HepG2 (cell line): ENCODE measurements around the gene VPS18. TPM values are rescaled to one million over a fixed set of nuclear protein-coding genes. Genes with fewer than 3 reads are reported as not detected.

Source experiments
- ELF4 ChIP-seq: sonication (generic); formaldehyde crosslinking; IDR thresholded peaks from 2 replicates; pipeline ENCODE4 v1.5.0; 2020; ENCODE audit warnings: missing genetic modification reagents, mild to moderate bottlenecking, moderate library complexity, borderline replicate concordance
- FOSL2 ChIP-seq: sonication (generic); formaldehyde crosslinking; IDR thresholded peaks from 2 replicates; pipeline ENCODE4 v1.4.0; 2020; ENCODE audit warnings: missing genetic modification reagents
- FOXP1 ChIP-seq, 2 experiments: fragments of 450-650 bp in 1 of 2; IDR thresholded peaks; 2 replicates each; pipeline ENCODE4 v1.6.1; 2017 to 2018; ENCODE audit warnings: antibody characterized with exemption in 1 of 2
- IRX3 ChIP-seq: sonication (generic); formaldehyde crosslinking; IDR thresholded peaks from 2 replicates; pipeline ENCODE4 v1.8.1; 2023; ENCODE audit warnings: mild to moderate bottlenecking, low read depth, missing genetic modification reagents, borderline replicate concordance
- KLF16 ChIP-seq, 2 experiments: sonication (generic) in 1 of 2; formaldehyde crosslinking in 1 of 2; IDR thresholded peaks; 2 replicates each; pipeline versions ENCODE4 v1.6.1 to v1.8.0; 2016 to 2023; ENCODE audit warnings: missing genetic modification reagents in 2 of 2, missing compliant biosample characterization in 1 of 2
- NBN ChIP-seq: fragments of 450-650 bp; conservative IDR thresholded peaks from 2 replicates; pipeline ENCODE4 v1.6.1; 2017
- NCOA1 ChIP-seq: sonication (generic); formaldehyde crosslinking; IDR thresholded peaks from 2 replicates; pipeline ENCODE4 v1.9.0; 2021; ENCODE audit warnings: missing genetic modification reagents
- U2AF2 ChIP-seq: fragments of 200-400 bp; formaldehyde crosslinking; IDR thresholded peaks from 2 replicates; pipeline ENCODE4 v1.6.1; 2017; ENCODE audit warnings: low read depth, mild to moderate bottlenecking, low read length
- ZFP90 ChIP-seq: sonication (generic); formaldehyde crosslinking; IDR thresholded peaks from 2 replicates; pipeline ENCODE4 v1.8.0; 2022; ENCODE audit warnings: missing genetic modification reagents, mild to moderate bottlenecking, inconsistent platforms, borderline replicate concordance
- ZNF563 ChIP-seq: sonication (generic); formaldehyde crosslinking; IDR thresholded peaks from 2 replicates; pipeline ENCODE4 v1.8.0; 2022; ENCODE audit warnings: mild to moderate bottlenecking, moderate library complexity, missing genetic modification reagents
- ZNF589 ChIP-seq: sonication (generic); formaldehyde crosslinking; conservative IDR thresholded peaks from 2 replicates; pipeline ENCODE4 v1.8.0; 2022; ENCODE audit warnings: mild to moderate bottlenecking, moderate library complexity, missing genetic modification reagents
- ZNF616 ChIP-seq: sonication (generic); formaldehyde crosslinking; IDR thresholded peaks from 2 replicates; pipeline ENCODE4 v1.5.0; 2020; ENCODE audit warnings: low read depth, mild to moderate bottlenecking, missing genetic modification reagents
- ZNF790 ChIP-seq: sonication (generic); formaldehyde crosslinking; IDR thresholded peaks from 2 replicates; pipeline ENCODE4 v1.8.0; 2022; ENCODE audit warnings: missing genetic modification reagents, mild to moderate bottlenecking, borderline replicate concordance
- ZSCAN12 ChIP-seq: sonication (generic); formaldehyde crosslinking; IDR thresholded peaks from 2 replicates; pipeline ENCODE4 v1.9.0; 2021; ENCODE audit warnings: mild to moderate bottlenecking, missing genetic modification reagents
- polyA plus RNA-seq, 8 experiments: library from polyadenylated mRNA; depleted of rRNA in 3 of 8; stranded (reverse) in 7 of 8; unstranded in 1 of 8; fragments of >200 nt; fragmentation: Illumina TruSeq in 4 of 8; extraction: Trizol in 4 of 8; gene quantifications; 2 replicates each; pipeline versions ENCODE4 v1.2.1 to v1.2.3, GENCODE V29; 2011 to 2016; ENCODE audit warnings: low read depth in 4 of 8, missing spikeins in 1 of 8, mixed read lengths in 1 of 8; ENCODE audit not compliant: insufficient read depth in 1 of 8
- total RNA-seq, 5 experiments: library from RNA; depleted of rRNA; stranded (reverse); fragments of >200 nt; fragmentation: Illumina TruSeq; extraction: Trizol; gene quantifications; 2 replicates each; pipeline ENCODE4 v1.2.3, GENCODE V29; 2016; ENCODE audit warnings: low read depth in 1 of 5
- TF ChIP-seq, protein P1 (sequence below): IDR thresholded peaks from 2 replicates; pipeline ENCODE4 v1.6.1; 2016
- TF ChIP-seq, protein P2 (sequence below): conservative IDR thresholded peaks from 2 replicates; pipeline ENCODE4 v1.6.1; 2018; ENCODE audit warnings: missing genetic modification reagents
- TF ChIP-seq, protein P3 (sequence below): IDR thresholded peaks from 2 replicates; pipeline ENCODE4 v1.6.1; 2018; ENCODE audit warnings: missing genetic modification reagents
- TF ChIP-seq, protein P4 (sequence below): IDR thresholded peaks from 2 replicates; pipeline ENCODE4 v1.6.1; 2012; ENCODE audit warnings: low read length, improper control_type of control experiment
- TF ChIP-seq, protein P5 (sequence below): sonication (generic); formaldehyde crosslinking; IDR thresholded peaks from 2 replicates; pipeline ENCODE4 v1.8.0; 2022; ENCODE audit warnings: mild to moderate bottlenecking, missing genetic modification reagents, moderate library complexity

VPS18 gene
- total and polyA plus RNA-seq, 2 of the 13 experiments (the other 11 are each of a cell fraction or from before 2014, with no cell fraction given) = 5.8 to 17.0 TPM

DNA sequence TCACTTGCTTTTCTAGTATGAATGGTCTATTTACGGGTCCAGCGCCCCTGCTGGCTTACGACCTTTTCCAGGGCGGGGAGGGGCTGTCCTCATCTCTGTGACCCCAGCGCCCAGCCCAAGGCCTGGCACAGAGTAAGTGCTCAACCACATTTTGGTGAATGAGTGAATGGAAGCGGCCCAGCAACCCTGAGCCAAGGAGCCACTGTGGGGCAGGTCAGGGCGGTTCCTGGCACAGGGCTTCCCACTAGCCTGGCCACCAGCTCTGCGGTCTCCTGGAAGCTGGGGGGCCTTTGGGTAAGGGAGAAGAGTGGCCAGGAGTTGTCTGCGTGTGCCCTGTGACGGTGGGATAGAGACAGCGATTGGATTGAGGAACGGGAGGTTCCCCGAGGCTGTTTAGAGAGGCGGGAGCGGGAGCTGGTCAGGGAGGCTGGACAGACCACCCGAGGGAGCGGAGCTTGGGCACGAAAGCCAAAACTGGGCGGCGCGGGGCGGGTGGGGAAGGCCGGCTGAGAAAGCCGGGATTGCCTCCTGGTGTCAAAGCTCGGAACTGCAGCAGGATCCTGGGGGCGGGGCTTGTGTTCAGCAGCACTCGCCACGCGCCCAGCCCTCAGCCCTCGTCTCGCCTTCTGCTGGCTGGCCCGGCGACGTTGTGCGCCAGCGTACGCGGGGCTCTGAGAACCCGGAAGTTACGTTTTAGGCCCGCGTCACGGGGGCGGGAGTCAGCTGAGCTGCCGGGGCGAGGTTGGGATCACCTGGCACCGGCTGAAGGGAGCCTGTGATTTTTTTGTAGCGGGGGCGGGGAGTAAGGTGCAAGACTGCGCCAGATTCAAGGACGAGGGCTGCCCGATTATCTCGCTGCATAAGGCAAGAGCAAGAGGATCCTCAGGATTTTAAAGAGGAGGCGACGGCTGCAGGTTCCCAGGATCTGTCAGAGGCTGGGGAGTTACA is at the start of gene VPS18 (continued):
- TF ChIP-seq, protein P1, sequence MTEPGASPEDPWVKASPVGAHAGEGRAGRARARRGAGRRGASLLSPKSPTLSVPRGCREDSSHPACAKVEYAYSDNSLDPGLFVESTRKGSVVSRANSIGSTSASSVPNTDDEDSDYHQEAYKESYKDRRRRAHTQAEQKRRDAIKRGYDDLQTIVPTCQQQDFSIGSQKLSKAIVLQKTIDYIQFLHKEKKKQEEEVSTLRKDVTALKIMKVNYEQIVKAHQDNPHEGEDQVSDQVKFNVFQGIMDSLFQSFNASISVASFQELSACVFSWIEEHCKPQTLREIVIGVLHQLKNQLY (CRISPR knock-in tag) = no peak
- TF ChIP-seq ZNF616 (CRISPR knock-in tag) = 0 out of 2 replicates have a peak, but pooled peaks have one; percentile 50
- TF ChIP-seq U2AF2 = no peak
- TF ChIP-seq ELF4 = peak; percentile 38; the same call in 1 of the 2 replicates
- TF ChIP-seq FOXP1 (IDR thresholded peaks at IDR 0.05) = no peak
- no peak for TF ChIP-seq FOXP1 (CRISPR knock-in tag; IDR thresholded peaks at IDR 0.05)
- TF ChIP-seq, protein P2, sequence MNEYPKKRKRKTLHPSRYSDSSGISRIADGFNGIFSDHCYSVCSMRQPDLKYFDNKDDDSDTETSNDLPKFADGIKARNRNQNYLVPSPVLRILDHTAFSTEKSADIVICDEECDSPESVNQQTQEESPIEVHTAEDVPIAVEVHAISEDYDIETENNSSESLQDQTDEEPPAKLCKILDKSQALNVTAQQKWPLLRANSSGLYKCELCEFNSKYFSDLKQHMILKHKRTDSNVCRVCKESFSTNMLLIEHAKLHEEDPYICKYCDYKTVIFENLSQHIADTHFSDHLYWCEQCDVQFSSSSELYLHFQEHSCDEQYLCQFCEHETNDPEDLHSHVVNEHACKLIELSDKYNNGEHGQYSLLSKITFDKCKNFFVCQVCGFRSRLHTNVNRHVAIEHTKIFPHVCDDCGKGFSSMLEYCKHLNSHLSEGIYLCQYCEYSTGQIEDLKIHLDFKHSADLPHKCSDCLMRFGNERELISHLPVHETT = no peak
- TF ChIP-seq, protein P3, sequence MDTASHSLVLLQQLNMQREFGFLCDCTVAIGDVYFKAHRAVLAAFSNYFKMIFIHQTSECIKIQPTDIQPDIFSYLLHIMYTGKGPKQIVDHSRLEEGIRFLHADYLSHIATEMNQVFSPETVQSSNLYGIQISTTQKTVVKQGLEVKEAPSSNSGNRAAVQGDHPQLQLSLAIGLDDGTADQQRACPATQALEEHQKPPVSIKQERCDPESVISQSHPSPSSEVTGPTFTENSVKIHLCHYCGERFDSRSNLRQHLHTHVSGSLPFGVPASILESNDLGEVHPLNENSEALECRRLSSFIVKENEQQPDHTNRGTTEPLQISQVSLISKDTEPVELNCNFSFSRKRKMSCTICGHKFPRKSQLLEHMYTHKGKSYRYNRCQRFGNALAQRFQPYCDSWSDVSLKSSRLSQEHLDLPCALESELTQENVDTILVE (CRISPR knock-in tag) = no peak
- TF ChIP-seq ZNF790 (CRISPR knock-in tag) = no peak
- peak in 1 of 2 experiments; percentile 51; a peak in 1 of 4 replicates for TF ChIP-seq KLF16 (CRISPR knock-in tag; IDR thresholded peaks at IDR 0.05)
- TF ChIP-seq NCOA1 (CRISPR knock-in tag) = 0 out of 2 replicates have a peak, but pooled peaks have one; percentile 39
- TF ChIP-seq, protein P4, sequence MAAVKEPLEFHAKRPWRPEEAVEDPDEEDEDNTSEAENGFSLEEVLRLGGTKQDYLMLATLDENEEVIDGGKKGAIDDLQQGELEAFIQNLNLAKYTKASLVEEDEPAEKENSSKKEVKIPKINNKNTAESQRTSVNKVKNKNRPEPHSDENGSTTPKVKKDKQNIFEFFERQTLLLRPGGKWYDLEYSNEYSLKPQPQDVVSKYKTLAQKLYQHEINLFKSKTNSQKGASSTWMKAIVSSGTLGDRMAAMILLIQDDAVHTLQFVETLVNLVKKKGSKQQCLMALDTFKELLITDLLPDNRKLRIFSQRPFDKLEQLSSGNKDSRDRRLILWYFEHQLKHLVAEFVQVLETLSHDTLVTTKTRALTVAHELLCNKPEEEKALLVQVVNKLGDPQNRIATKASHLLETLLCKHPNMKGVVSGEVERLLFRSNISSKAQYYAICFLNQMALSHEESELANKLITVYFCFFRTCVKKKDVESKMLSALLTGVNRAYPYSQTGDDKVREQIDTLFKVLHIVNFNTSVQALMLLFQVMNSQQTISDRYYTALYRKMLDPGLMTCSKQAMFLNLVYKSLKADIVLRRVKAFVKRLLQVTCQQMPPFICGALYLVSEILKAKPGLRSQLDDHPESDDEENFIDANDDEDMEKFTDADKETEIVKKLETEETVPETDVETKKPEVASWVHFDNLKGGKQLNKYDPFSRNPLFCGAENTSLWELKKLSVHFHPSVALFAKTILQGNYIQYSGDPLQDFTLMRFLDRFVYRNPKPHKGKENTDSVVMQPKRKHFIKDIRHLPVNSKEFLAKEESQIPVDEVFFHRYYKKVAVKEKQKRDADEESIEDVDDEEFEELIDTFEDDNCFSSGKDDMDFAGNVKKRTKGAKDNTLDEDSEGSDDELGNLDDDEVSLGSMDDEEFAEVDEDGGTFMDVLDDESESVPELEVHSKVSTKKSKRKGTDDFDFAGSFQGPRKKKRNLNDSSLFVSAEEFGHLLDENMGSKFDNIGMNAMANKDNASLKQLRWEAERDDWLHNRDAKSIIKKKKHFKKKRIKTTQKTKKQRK = no peak
- TF ChIP-seq, protein P5, sequence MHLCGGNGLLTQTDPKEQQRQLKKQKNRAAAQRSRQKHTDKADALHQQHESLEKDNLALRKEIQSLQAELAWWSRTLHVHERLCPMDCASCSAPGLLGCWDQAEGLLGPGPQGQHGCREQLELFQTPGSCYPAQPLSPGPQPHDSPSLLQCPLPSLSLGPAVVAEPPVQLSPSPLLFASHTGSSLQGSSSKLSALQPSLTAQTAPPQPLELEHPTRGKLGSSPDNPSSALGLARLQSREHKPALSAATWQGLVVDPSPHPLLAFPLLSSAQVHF (CRISPR knock-in tag) = no peak
- no peak; the same call in 1 of the 2 replicates for TF ChIP-seq ZNF589 (CRISPR knock-in tag)
- TF ChIP-seq ZSCAN12 = no peak
- no peak for TF ChIP-seq ZFP90 (CRISPR knock-in tag)
- TF ChIP-seq IRX3 = peak; percentile 35; the same call in 1 of the 2 replicates
- peak; percentile 25; the same call in 1 of the 2 replicates for TF ChIP-seq ZNF563 (CRISPR knock-in tag)
- peak; percentile 52 for TF ChIP-seq FOSL2 (CRISPR knock-in tag)
- TF ChIP-seq NBN = no peak
